ENCODE data around the gene SGCB.

The SGCB gene

DNA sequence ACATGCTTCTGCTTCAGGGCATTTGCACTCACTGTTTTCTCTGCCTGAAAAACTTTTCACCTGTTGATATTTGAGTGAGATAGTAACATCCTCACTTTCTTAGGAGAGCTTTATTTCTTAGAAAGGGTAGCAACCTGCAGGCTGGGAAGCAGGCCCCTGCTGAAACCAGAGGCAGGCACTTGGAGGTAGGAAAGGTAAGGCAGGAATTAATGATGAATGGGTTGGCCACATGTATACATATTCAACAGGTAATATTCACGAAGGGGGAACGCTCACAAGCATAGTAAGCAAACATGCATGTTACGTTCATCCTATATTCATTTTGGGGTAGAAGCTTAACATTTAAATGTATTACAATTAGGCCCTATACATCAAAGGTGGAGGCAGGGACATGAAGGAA, 16.2 kb upstream of the SGCB start:
- no peak for TF ChIP-seq ARNTL (CRISPR knock-in tag; IDR thresholded peaks at IDR 0.05; ENCODE audit: borderline replicate concordance, low read depth)

DNA sequence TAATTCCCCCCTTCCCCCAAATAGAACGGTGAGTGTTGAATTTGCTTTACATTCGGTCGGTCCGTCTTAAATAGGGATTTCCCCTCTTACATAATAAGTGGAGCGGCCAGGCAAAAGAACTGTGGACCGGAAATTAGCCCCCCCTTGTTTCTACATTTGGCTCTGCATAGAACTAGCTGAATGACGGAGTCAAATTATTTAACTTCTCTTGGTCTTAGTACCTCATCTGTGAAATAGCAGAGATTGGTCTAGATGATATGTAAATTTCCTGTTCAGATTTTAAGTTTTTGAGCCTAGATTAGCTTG, 14.3 kb upstream of the SGCB start:
- TF ChIP-seq ISL1 (CRISPR knock-in tag; IDR thresholded peaks at IDR 0.05) (no peak), PPARA (CRISPR knock-in tag; IDR thresholded peaks at IDR 0.05; ENCODE audit: borderline replicate concordance) (no peak), GLIS3 (CRISPR knock-in tag; IDR thresholded peaks at IDR 0.05) (no peak)
- TF ChIP-seq, protein P1, sequence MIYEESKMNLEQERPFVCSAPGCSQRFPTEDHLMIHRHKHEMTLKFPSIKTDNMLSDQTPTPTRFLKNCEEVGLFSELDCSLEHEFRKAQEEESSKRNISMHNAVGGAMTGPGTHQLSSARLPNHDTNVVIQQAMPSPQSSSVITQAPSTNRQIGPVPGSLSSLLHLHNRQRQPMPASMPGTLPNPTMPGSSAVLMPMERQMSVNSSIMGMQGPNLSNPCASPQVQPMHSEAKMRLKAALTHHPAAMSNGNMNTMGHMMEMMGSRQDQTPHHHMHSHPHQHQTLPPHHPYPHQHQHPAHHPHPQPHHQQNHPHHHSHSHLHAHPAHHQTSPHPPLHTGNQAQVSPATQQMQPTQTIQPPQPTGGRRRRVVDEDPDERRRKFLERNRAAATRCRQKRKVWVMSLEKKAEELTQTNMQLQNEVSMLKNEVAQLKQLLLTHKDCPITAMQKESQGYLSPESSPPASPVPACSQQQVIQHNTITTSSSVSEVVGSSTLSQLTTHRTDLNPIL (CRISPR knock-in tag; IDR thresholded peaks at IDR 0.05; ENCODE audit: low read depth) = no peak
- TF ChIP-seq, protein P2, sequence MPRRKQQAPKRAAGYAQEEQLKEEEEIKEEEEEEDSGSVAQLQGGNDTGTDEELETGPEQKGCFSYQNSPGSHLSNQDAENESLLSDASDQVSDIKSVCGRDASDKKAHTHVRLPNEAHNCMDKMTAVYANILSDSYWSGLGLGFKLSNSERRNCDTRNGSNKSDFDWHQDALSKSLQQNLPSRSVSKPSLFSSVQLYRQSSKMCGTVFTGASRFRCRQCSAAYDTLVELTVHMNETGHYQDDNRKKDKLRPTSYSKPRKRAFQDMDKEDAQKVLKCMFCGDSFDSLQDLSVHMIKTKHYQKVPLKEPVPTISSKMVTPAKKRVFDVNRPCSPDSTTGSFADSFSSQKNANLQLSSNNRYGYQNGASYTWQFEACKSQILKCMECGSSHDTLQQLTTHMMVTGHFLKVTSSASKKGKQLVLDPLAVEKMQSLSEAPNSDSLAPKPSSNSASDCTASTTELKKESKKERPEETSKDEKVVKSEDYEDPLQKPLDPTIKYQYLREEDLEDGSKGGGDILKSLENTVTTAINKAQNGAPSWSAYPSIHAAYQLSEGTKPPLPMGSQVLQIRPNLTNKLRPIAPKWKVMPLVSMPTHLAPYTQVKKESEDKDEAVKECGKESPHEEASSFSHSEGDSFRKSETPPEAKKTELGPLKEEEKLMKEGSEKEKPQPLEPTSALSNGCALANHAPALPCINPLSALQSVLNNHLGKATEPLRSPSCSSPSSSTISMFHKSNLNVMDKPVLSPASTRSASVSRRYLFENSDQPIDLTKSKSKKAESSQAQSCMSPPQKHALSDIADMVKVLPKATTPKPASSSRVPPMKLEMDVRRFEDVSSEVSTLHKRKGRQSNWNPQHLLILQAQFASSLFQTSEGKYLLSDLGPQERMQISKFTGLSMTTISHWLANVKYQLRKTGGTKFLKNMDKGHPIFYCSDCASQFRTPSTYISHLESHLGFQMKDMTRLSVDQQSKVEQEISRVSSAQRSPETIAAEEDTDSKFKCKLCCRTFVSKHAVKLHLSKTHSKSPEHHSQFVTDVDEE (CRISPR knock-in tag; IDR thresholded peaks at IDR 0.05) = no peak

More for the DNA sequence above, 16.2 kb upstream of the SGCB start:
- no peak for ATAC-seq

DNA sequence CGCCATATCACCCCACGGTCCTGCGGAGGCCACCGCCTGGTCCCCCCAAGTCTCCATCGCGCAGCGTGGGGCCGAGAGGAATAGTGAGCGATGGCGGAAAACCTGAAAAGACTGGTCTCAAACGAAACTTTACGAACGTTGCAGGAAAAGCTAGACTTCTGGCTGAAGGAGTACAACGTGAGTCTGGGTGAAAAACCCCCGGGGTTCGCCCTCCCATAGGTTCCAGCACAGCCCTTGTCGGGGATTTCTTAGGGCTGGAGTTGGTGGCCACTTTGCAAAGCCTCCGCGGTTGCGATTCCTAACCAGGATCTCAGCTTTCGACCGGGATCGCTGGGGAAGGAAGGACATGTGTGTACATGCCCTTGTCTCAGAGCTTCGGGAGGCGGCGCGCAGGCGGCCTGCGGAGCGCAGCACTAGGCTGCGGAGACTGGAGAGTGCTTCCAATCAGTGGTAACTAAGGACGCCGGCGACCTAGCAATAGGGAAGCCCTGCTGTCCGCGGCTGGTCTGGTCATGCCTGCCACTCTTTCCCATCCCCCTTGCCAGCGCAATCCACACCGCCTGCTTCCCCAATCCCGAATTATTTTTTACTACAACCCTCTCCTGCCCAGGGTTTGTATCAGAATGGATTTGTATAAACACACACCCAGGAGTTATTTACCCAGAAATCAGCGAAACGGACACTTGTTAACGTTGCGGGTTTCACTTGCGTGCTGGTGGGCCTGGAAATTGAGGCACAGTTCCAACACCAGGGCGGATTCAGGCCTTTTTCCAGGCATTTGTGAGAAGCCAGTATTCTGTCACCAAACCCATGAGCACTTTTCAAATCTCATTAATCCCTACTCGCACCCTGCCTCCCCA, 13.7 kb upstream of the SGCB start:
- TF ChIP-seq, protein P3, sequence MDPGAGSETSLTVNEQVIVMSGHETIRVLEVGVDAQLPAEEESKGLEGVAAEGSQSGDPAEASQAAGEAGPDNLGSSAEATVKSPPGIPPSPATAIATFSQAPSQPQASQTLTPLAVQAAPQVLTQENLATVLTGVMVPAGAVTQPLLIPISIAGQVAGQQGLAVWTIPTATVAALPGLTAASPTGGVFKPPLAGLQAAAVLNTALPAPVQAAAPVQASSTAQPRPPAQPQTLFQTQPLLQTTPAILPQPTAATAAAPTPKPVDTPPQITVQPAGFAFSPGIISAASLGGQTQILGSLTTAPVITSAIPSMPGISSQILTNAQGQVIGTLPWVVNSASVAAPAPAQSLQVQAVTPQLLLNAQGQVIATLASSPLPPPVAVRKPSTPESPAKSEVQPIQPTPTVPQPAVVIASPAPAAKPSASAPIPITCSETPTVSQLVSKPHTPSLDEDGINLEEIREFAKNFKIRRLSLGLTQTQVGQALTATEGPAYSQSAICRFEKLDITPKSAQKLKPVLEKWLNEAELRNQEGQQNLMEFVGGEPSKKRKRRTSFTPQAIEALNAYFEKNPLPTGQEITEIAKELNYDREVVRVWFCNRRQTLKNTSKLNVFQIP (CRISPR knock-in tag; IDR thresholded peaks at IDR 0.05; ENCODE audit: borderline replicate concordance, low read depth) = no peak
- TF ChIP-seq ZC3H10 (CRISPR knock-in tag; IDR thresholded peaks at IDR 0.05) = no peak
- no peak for TF ChIP-seq ZNF8 (CRISPR knock-in tag; IDR thresholded peaks at IDR 0.05)
- TF ChIP-seq GLIS3 (CRISPR knock-in tag; IDR thresholded peaks at IDR 0.05) = no peak
- no peak for TF ChIP-seq ARNTL (CRISPR knock-in tag; IDR thresholded peaks at IDR 0.05; ENCODE audit: borderline replicate concordance, low read depth)
- TF ChIP-seq ZFP3 (CRISPR knock-in tag; IDR thresholded peaks at IDR 0.05) = no peak
- TF ChIP-seq, protein P2 (CRISPR knock-in tag; IDR thresholded peaks at IDR 0.05) = no peak
- no peak for TF ChIP-seq ISL1 (CRISPR knock-in tag; IDR thresholded peaks at IDR 0.05)
- TF ChIP-seq, protein P4, sequence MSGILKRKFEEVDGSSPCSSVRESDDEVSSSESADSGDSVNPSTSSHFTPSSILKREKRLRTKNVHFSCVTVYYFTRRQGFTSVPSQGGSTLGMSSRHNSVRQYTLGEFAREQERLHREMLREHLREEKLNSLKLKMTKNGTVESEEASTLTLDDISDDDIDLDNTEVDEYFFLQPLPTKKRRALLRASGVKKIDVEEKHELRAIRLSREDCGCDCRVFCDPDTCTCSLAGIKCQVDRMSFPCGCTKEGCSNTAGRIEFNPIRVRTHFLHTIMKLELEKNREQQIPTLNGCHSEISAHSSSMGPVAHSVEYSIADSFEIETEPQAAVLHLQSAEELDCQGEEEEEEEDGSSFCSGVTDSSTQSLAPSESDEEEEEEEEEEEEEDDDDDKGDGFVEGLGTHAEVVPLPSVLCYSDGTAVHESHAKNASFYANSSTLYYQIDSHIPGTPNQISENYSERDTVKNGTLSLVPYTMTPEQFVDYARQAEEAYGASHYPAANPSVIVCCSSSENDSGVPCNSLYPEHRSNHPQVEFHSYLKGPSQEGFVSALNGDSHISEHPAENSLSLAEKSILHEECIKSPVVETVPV (CRISPR knock-in tag; IDR thresholded peaks at IDR 0.05) = no peak
- no peak for TF ChIP-seq TOX (CRISPR knock-in tag; IDR thresholded peaks at IDR 0.05; ENCODE audit: borderline replicate concordance)
- peak; percentile 96 for ATAC-seq

More for the DNA sequence above, 14.3 kb upstream of the SGCB start:
- no peak for ATAC-seq

DNA sequence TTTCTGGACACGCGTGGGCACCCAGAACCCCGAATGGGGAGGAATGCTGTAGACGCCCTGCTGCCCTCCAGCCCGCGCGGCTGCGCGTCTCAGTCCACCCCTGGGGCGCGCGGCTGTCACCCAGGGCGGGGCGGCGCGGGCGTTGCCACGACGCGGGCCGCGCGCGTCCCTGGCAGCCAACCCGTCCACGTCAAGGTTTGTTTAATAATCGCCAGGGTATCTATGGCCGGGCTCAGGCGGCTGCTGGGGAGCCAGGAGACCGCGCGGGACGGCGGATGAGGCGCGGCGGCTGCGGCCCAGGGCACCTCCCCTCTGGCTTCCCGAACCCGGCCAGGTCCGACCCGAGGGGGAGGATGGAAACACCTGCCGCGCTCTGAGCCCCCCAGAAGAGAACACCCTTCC, 13.1 kb upstream of the SGCB start, which contains the start of gene SPATA18:
TSS of gene SPATA18 (plus strand) at position 92 of the 402 bp plus-strand sequence. CDS start 401 bp downstream, outside the sequence.
- TF ChIP-seq, protein P1 (CRISPR knock-in tag; IDR thresholded peaks at IDR 0.05; ENCODE audit: low read depth) = no peak
- TF ChIP-seq, protein P2 (CRISPR knock-in tag; IDR thresholded peaks at IDR 0.05) = no peak
- TF ChIP-seq ZNF8 (CRISPR knock-in tag; IDR thresholded peaks at IDR 0.05) (no peak), ZNF565 (CRISPR knock-in tag; conservative IDR thresholded peaks at IDR 0.05; ENCODE audit: low read depth) (no peak), ZFP30 (CRISPR knock-in tag; IDR thresholded peaks at IDR 0.05) (no peak), ARNTL (CRISPR knock-in tag; IDR thresholded peaks at IDR 0.05; ENCODE audit: borderline replicate concordance, low read depth) (no peak), ZFP3 (CRISPR knock-in tag; IDR thresholded peaks at IDR 0.05) (no peak), SNAI2 (CRISPR knock-in tag; IDR thresholded peaks at IDR 0.05) (no peak)
- ATAC-seq = peak; percentile 57
